Hepatocyte (in vitro differentiated cells): ENCODE results near the gene CBX3. TPM values are rescaled to one million over a fixed set of nuclear protein-coding genes. Genes with fewer than 3 reads are reported as not detected.
"Not testable (repeated sequence)": the region's sequence is repeated elsewhere in the genome, so short reads cannot be mapped to it uniquely, and the experiment has no call there.

ENCODE experiments used
- DNase-seq: peaks from one replicate; pipeline ENCODE4 v3.0.0-alpha.2; 2016; ENCODE audit warnings: low spot score
- H2AFZ ChIP-seq: fragments of 200-600 bp; sonication (generic); 2 replicates; pipeline ENCODE4 v1.6.0; 2016; ENCODE audit warnings: antibody characterized with exemption, mild to moderate bottlenecking
- H3K27ac ChIP-seq: fragments of 200-600 bp; sonication (generic); 2 replicates; pipeline ENCODE4 v1.5.1; 2016; ENCODE audit warnings: mild to moderate bottlenecking
- H3K27me3 ChIP-seq: fragments of 200-600 bp; sonication (generic); 2 replicates; pipeline ENCODE4 v1.6.1; 2016
- H3K36me3 ChIP-seq: fragments of 200-600 bp; sonication (generic); replicated peaks from 2 replicates; pipeline ENCODE4 v1.5.1; 2016; ENCODE audit warnings: low read depth; ENCODE audit not compliant: insufficient read depth
- H3K4me1 ChIP-seq: fragments of 200-600 bp; sonication (generic); 2 replicates; pipeline ENCODE4 v1.5.1; 2016; ENCODE audit warnings: mild to moderate bottlenecking, moderate library complexity; ENCODE audit not compliant: insufficient read depth
- H3K4me2 ChIP-seq: fragments of 200-600 bp; sonication (generic); 2 replicates; pipeline ENCODE4 v1.6.0; 2016
- H3K4me3 ChIP-seq: fragments of 200-600 bp; sonication (generic); 2 replicates; pipeline ENCODE4 v1.5.1; 2016; ENCODE audit warnings: mild to moderate bottlenecking
- H3K79me2 ChIP-seq: fragments of 200-600 bp; sonication (generic); 2 replicates; pipeline ENCODE4 v1.6.0; 2017; ENCODE audit warnings: mild to moderate bottlenecking
- H3K9me2 ChIP-seq: fragments of 200-600 bp; sonication (generic); replicated peaks from 2 replicates; pipeline ENCODE4 v1.6.0; 2017; ENCODE audit warnings: mild to moderate bottlenecking; ENCODE audit not compliant: insufficient read depth
- H3K9me3 ChIP-seq: fragments of 200-600 bp; sonication (generic); 2 replicates; pipeline ENCODE4 v1.5.1; 2016; ENCODE audit warnings: low read depth, mild to moderate bottlenecking
- H4K20me1 ChIP-seq: fragments of 200-600 bp; sonication (generic); 2 replicates; pipeline ENCODE4 v1.6.0; 2016; ENCODE audit warnings: mild to moderate bottlenecking; ENCODE audit not compliant: insufficient read depth, poor library complexity, severe bottlenecking
- CTCF ChIP-seq: fragments of 200-600 bp; sonication (generic); IDR thresholded peaks from 2 replicates; pipeline ENCODE4 v1.5.1; 2016; ENCODE audit warnings: antibody characterized with exemption, mild to moderate bottlenecking; ENCODE audit not compliant: poor library complexity
- EZH2 ChIP-seq: fragments of 200-600 bp; sonication (generic); IDR thresholded peaks from 2 replicates; pipeline ENCODE4 v1.6.1; 2016; ENCODE audit warnings: antibody characterized with exemption, mild to moderate bottlenecking, borderline replicate concordance
- EZH2phosphoT487 ChIP-seq: fragments of 200-600 bp; sonication (generic); IDR thresholded peaks from one replicate; pipeline ENCODE4 v1.6.1; 2018; ENCODE audit warnings: antibody characterized with exemption, mild to moderate bottlenecking, low read depth, moderate library complexity; ENCODE audit not compliant: unreplicated experiment, severe bottlenecking
- WGBS: methylation state at CpG from one replicate; pipeline ENCODE4 v1.1.6; 2016; ENCODE audit warnings: low lambda C conversion rate; ENCODE audit errors: missing lambda C conversion rate; 5-methylcytosine and 5-hydroxymethylcytosine counted together
- polyA plus RNA-seq: library from polyadenylated mRNA; unstranded; fragments of >200 nt; fragmentation: Nextera tagmentation; extraction: Ambion mirVana; gene quantifications from 2 replicates; pipeline ENCODE4 v1.2.1, GENCODE V29; 2016
- total RNA-seq: library from RNA; depleted of rRNA; stranded (reverse); fragments of >200 nt; gene quantifications from 2 replicates; pipeline ENCODE4 v1.2.3, GENCODE V29; 2014

CBX3 gene
- total RNA-seq = 154 and 165 TPM in 2 replicates
- 120 and 129 TPM in 2 replicates for polyA plus RNA-seq

GRCh38 chr7:26201247-26202018 lies at the start of gene CBX3:
Gene CBX3, plus strand, starts transcription at chr7:26201745. Its CDS starts 1,254 bp downstream, at chr7:26202999.
- H3K9me3 ChIP-seq = no peaks in the 10 kb centered on the region
- H4K20me1 ChIP-seq = peaks cover 73% of the 10 kb centered on the region
- H3K4me2 ChIP-seq = peak within 1 kb of the TSS; percentile 78
- peaks cover 4% of the 10 kb centered on the region for H3K36me3 ChIP-seq
- H2AFZ ChIP-seq = peak within 1 kb of the TSS; percentile 81
- H3K27ac ChIP-seq = peak within 1 kb of the TSS; percentile 99
- 5% methylated on average over 37 of the region's 86 CpGs for WGBS
- peaks cover 89% of the 10 kb centered on the region for H3K79me2 ChIP-seq
- no peaks in the 10 kb centered on the region for H3K27me3 ChIP-seq
- H3K9me2 ChIP-seq = no peaks in the 10 kb centered on the region
- no peak for TF ChIP-seq EZH2phosphoT487
- TF ChIP-seq CTCF = no peak
- no peak for TF ChIP-seq EZH2
- DNase-seq = peak; percentile 94
- peaks cover 32% of the 10 kb centered on the region for H3K4me1 ChIP-seq
- peak within 1 kb of the TSS; percentile 86 for H3K4me3 ChIP-seq

GRCh38 chr7:26151953-26152781 lies 49.4 kb upstream of the CBX3 start, which contains the start of gene NFE2L3:
Gene NFE2L3, plus strand, starts transcription at chr7:26152198. Its CDS starts 301 bp downstream, at chr7:26152499.
- no peaks in the 10 kb centered on the region for H4K20me1 ChIP-seq
- peak within 1 kb of the TSS; percentile 87 for H2AFZ ChIP-seq
- peaks cover 29% of the 10 kb centered on the region for H3K79me2 ChIP-seq
- peaks cover 20% of the 10 kb centered on the region for H3K27me3 ChIP-seq
- no peaks in the 10 kb centered on the region for H3K9me2 ChIP-seq
- H3K27ac ChIP-seq = no peak within 1 kb of the TSS
- H3K4me1 ChIP-seq = peaks cover 16% of the 10 kb centered on the region
- no peaks in the 10 kb centered on the region for H3K9me3 ChIP-seq
- DNase-seq = peak; percentile 89
- peak within 1 kb of the TSS; percentile 55 for H3K4me3 ChIP-seq
- TF ChIP-seq EZH2 (no peak), EZH2phosphoT487 (no peak), CTCF (no peak)
- WGBS = under 1% methylated on average over 71 of the region's 95 CpGs
- peak within 1 kb of the TSS; percentile 97 for H3K4me2 ChIP-seq
- H3K36me3 ChIP-seq = no peaks in the 10 kb centered on the region

GRCh38 chr7:26152782-26153240 lies 48.7 kb upstream of the CBX3 start:
- peak; percentile 92 for TF ChIP-seq EZH2
- TF ChIP-seq EZH2phosphoT487 = peak; percentile 27
- Histone ChIP-seq H3K4me2 (peak overlapping the region; percentile 97), H3K4me1 (peaks cover 20% of the 10 kb centered on the region), H3K79me2 (peaks cover 33% of the 10 kb centered on the region), H3K4me3 (peak overlapping the region; percentile 55), H2AFZ (peak overlapping the region; percentile 87), H3K27me3 (peaks cover 20% of the 10 kb centered on the region)
- H3K36me3 ChIP-seq, H3K9me2 ChIP-seq, H3K9me3 ChIP-seq, DNase-seq, H3K27ac ChIP-seq, H4K20me1 ChIP-seq: not testable (repeated sequence)
- WGBS = 3% methylated on average over 34 of the region's 54 CpGs
